ENCODE data around the gene POLR3H. TPM values are rescaled to one million over a fixed set of nuclear protein-coding genes. Genes with fewer than 3 reads are reported as not detected.
"Not testable (repeated sequence)": the region's sequence is repeated elsewhere in the genome, so short reads cannot be mapped to it uniquely, and the experiment has no call there.

POLR3H gene
- total RNA-seq, 2 donors from 2014 or later = 30.1 to 32.6 TPM

GRCh38 chr22:41575533-41575932 lies 31.3 kb upstream of the POLR3H start:
- no peak overlapping the region for H3K27ac ChIP-seq (ENCODE audit: low read depth, low read length)
- 93% methylated on average over 15 of the region's 15 CpGs; no CpG with 5 or more reads in 1 of the 2 experiments for WGBS, 2 experiments (ENCODE audit: insufficient coverage in 1 of 2, insufficient read length in 1 of 2)
- peaks cover 16% of the 10 kb centered on the region for H3K36me3 Mint-ChIP-seq (ENCODE audit: low read depth)
- H3K36me3 ChIP-seq (ENCODE audit: control insufficient read depth, insufficient read depth, low read length) = peaks cover 12% of the 10 kb centered on the region
- H3K4me1 ChIP-seq (ENCODE audit: control insufficient read depth, insufficient read depth, low read length) = no peaks in the 10 kb centered on the region
- no peak for TF ChIP-seq CTCF (conservative IDR thresholded peaks at IDR 0.05)
- H3K27me3 ChIP-seq (ENCODE audit: control insufficient read depth, insufficient read depth, low read length, poor library complexity, severe bottlenecking) = no peaks in the 10 kb centered on the region
- no peaks in the 10 kb centered on the region for H3K9me3 ChIP-seq (ENCODE audit: control insufficient read depth, low read length)
- no peaks in the 10 kb centered on the region for H3K27me3 Mint-ChIP-seq (ENCODE audit: insufficient read depth)
- no peak overlapping the region for H3K4me3 Mint-ChIP-seq
- H3K9ac ChIP-seq (ENCODE audit: extremely low read depth, low read length, poor library complexity, severe bottlenecking) = no peak overlapping the region
- no peaks in the 10 kb centered on the region for H3K9me3 Mint-ChIP-seq
- H3K4me3 ChIP-seq (ENCODE audit: low read length) = no peak overlapping the region
- no peak for DNase-seq
- no peaks in the 10 kb centered on the region for H3K4me1 Mint-ChIP-seq
- no peak overlapping the region for H3K27ac Mint-ChIP-seq

- Histone ChIP-seq H3K4me3 (ENCODE audit: low read length) (no peak overlapping the region), H3K9me3 (ENCODE audit: control insufficient read depth, low read length) (no peaks in the 10 kb centered on the region), H3K27ac (ENCODE audit: low read depth, low read length) (no peak overlapping the region), H3K27me3 (ENCODE audit: control insufficient read depth, insufficient read depth, low read length, poor library complexity, severe bottlenecking) (no peaks in the 10 kb centered on the region), H3K9ac (ENCODE audit: extremely low read depth, low read length, poor library complexity, severe bottlenecking) (no peak overlapping the region), H3K4me1 (ENCODE audit: control insufficient read depth, insufficient read depth, low read length) (no peaks in the 10 kb centered on the region), H3K36me3 (ENCODE audit: control insufficient read depth, insufficient read depth, low read length) (peaks cover 10% of the 10 kb centered on the region)
- Mint-ChIP-seq H3K9me3 (no peaks in the 10 kb centered on the region), H3K27ac (no peak overlapping the region), H3K4me3 (no peak overlapping the region), H3K27me3 (ENCODE audit: insufficient read depth) (no peaks in the 10 kb centered on the region), H3K4me1 (no peaks in the 10 kb centered on the region), H3K36me3 (ENCODE audit: low read depth) (peaks cover 16% of the 10 kb centered on the region)
- TF ChIP-seq CTCF (conservative IDR thresholded peaks at IDR 0.05) = no peak
- DNase-seq = no peak
- 94 to 96% methylated on average over 15 to 26 of the region's 26 CpGs for WGBS, 2 experiments (ENCODE audit: insufficient coverage in 1 of 2, insufficient read length in 1 of 2)
Observed at GRCh38 chr22:41574847-41575381, 30.6 kb upstream of the POLR3H start.

GRCh38 chr22:41573677-41574076 lies 29.4 kb upstream of the POLR3H start:
- no peak for DNase-seq
- Histone ChIP-seq H3K27ac (ENCODE audit: low read depth, low read length) (peak overlapping the region; percentile 17), H3K36me3 (ENCODE audit: control insufficient read depth, insufficient read depth, low read length) (peaks cover 4% of the 10 kb centered on the region), H3K4me3 (ENCODE audit: low read length) (no peak overlapping the region), H3K4me1 (ENCODE audit: control insufficient read depth, insufficient read depth, low read length) (no peaks in the 10 kb centered on the region), H3K9ac (ENCODE audit: extremely low read depth, low read length, poor library complexity, severe bottlenecking) (no peak overlapping the region), H3K9me3 (ENCODE audit: control insufficient read depth, low read length) (no peaks in the 10 kb centered on the region), H3K27me3 (ENCODE audit: control insufficient read depth, insufficient read depth, low read length, poor library complexity, severe bottlenecking) (no peaks in the 10 kb centered on the region)
- H3K4me3 Mint-ChIP-seq = no peak overlapping the region
- no peaks in the 10 kb centered on the region for H3K4me1 Mint-ChIP-seq
- H3K27me3 Mint-ChIP-seq (ENCODE audit: insufficient read depth) = no peaks in the 10 kb centered on the region
- no peak for TF ChIP-seq CTCF (conservative IDR thresholded peaks at IDR 0.05)
- H3K36me3 Mint-ChIP-seq (ENCODE audit: low read depth) = peaks cover 16% of the 10 kb centered on the region
- WGBS, 2 experiments (ENCODE audit: insufficient coverage in 1 of 2, insufficient read length in 1 of 2) = 91 to 94% methylated on average over 9 to 11 of the region's 11 CpGs
- no peaks in the 10 kb centered on the region for H3K9me3 Mint-ChIP-seq
- no peak overlapping the region for H3K27ac Mint-ChIP-seq

- not testable (repeated sequence) for H3K27ac ChIP-seq (ENCODE audit: low read depth, low read length); DNase-seq; H3K4me1 Mint-ChIP-seq; H3K9me3 ChIP-seq (ENCODE audit: control insufficient read depth, low read length); H3K4me3 ChIP-seq (ENCODE audit: low read length); H3K27ac Mint-ChIP-seq; H3K36me3 Mint-ChIP-seq (ENCODE audit: low read depth); H3K4me3 Mint-ChIP-seq; H3K4me1 ChIP-seq (ENCODE audit: control insufficient read depth, insufficient read depth, low read length); H3K27me3 ChIP-seq (ENCODE audit: control insufficient read depth, insufficient read depth, low read length, poor library complexity, severe bottlenecking); H3K27me3 Mint-ChIP-seq (ENCODE audit: insufficient read depth); H3K36me3 ChIP-seq (ENCODE audit: control insufficient read depth, insufficient read depth, low read length); H3K9ac ChIP-seq (ENCODE audit: extremely low read depth, low read length, poor library complexity, severe bottlenecking); H3K9me3 Mint-ChIP-seq
- 92 to 100% methylated on average over 2 to 3 of the region's 3 CpGs for WGBS, 2 experiments (ENCODE audit: insufficient coverage in 1 of 2, insufficient read length in 1 of 2)
Observed at GRCh38 chr22:41572305-41572704, 28.0 kb upstream of the POLR3H start.
